DMS79 (cell line): ENCODE results near the gene UGGT2.
"Not testable (repeated sequence)": the region's sequence is repeated elsewhere in the genome, so short reads cannot be mapped to it uniquely, and the experiment has no call there.

Experiments used
- DNase-seq: peaks from one replicate; lab custom pipeline; 2025; lab: John Stamatoyannopoulos, UW

The UGGT2 gene

DNA sequence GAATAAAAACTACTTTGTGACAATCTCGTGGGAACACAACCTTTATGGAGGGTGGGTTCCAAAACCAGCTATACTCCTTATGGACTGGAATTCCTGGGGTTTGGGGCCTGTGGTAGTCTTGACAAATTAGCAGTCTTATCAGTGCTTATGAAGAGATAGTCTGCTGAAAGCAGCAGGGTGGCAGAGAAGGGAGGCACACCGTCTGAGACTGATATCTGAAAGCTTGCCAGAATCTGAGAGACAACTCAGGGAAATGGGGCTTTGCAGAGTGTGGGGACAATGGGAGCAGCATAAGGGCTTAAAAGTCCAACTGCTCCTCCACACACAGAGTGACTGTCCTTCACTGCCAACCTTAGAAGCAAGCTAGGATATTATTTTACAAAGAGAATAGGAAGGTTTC lies 95.9 kb downstream of the UGGT2 start:
- no peak for DNase-seq

DNA sequence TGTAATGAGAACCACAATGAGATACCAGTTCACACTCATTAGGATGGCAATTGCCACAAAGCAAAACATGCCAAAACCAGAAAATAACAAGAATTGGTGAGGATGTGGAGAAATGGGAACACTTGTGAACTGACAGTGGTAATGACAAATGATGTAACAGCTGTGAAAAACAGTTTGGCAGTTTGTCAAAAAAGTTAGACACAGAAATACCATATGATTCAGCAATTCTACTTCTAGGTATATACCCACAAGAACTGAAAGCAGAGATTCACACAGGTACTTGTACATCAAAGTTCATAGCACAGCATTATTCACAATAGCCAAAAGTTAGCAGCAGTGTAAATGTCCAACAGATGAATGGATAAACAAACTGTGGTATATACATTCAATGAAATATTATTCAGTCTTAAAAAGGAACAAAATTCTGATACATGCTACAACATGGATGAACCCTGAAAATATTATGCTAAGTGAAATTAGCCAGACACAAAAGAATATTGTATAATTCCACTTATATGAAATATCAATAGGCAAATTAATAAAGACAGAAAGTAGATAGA lies 96.5 kb downstream of the UGGT2 start:
- no peak for DNase-seq

DNA sequence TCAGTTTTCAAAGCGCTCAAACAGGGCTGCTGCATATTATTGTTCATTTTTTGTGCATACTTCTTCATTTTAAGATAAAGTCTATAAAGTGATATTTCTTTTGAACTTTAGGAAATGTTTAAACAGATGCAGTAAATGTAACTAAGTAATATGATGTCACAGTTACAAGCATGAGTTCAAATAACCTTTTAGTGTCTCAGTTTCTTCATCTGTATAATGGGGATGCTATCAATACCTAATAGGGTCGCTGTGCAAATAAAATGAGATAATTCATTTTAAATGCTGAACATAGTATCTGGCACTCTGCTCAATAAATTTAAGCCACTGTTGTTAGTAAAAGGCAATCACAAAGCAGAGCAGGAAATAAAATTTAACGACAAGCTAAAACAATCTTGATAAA lies 97.5 kb downstream of the UGGT2 start:
- no peak for DNase-seq

DNA sequence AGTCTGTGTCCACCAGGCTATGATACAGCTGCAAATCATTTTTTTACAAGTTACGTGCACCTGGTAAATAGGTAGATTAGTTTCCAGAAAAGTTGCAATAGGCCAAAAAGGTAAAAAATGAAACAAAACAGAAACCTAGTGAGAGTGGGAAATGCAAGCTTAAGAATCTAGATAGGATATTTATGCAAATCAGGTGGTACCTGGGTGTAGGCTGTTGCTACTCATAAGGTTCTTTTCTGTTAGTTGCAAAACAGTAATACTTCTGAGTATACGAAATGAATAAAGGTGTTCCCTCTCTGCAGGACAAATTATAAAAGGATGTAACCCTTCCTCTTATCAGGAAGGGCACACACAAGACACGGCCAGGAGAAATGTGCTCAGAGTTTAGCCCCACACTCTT lies 97.9 kb downstream of the UGGT2 start:
- DNase-seq: no peak

DNA sequence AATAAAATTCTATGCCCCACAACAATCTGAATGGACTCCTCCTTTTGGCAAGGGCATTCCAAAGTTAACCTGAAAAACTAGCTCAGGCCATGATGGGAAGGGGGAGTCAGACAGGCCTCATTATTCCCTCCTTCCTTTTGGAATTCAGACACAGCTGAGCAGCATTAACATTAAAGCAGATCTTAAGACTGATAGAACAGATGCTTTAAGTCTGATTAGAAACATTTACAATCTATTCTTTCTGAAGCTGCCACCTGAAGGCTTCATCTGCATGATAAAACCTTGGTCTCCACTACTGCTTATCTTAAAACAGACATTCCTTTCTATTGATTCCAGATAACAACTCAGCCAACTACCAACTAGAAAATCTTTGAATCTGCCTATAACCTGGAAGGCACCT lies 98.9 kb downstream of the UGGT2 start:
- DNase-seq: no peak

DNA sequence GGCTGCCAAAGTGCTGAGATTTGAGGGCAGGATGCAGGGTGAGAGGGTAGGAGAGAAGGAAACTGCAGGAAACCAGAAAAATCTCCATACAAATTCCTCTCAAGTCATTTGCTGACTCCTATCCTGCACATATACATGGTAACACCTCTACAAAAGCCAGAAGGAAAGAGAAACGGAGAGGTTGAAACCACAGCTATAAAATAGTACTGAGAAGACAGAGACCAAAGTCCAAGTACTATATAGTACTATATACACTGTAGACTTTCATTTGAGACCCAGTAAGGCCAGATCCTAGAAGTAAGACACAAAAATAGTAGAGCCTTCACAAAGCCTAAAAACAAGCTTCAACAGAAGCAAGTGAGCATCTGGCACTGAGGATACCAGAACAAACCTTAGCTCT lies 103.1 kb downstream of the UGGT2 start:
- no peak for DNase-seq

DNA sequence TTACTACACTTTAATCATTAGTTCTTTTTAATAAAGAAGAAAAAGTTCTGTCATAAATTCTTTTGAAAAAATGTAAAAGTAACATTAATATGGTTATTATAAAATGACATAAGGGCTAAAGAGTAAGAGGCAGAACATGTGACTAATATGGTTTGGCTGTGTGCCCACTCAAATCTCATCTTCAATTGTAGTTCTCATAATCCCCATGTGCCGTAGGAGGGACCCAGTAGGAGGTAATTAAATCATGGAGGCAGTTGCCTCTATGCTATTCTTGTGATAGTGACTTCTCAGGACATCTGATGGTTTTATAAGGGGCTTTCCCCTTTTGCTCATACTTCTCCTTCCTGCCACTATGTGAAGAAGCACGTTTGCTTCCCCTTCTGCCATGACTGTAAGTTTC lies 104.5 kb downstream of the UGGT2 start:
- DNase-seq: no peak

DNA sequence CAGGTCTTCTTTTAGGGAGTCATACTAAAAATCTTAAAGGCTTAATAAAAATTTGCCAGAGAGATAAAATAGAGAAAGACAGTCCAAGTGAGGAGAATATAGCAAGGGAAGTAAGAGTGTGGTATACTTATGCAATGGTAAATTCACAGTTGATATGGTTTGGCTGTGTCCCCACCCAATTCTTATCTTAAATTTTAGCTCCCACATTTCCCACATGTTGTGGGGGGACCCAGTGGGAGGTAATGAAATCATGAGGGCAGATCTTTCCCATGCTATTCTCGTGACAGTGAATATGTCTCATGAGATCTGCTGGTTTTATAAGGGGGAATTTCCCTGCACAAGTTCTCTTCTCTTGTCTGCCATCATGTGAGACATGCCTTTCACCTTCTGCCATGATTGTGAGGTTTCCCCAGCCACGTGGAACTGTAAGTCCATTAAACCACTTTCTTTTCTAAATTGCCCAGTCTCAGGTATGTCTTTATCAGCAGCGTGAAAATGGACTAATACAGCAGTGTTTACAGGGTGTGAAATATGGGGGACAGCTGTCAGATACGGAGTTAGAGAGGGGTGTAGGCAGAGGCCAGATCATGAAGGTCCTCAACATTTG lies 115.4 kb downstream of the UGGT2 start:
- no peak for DNase-seq

DNA sequence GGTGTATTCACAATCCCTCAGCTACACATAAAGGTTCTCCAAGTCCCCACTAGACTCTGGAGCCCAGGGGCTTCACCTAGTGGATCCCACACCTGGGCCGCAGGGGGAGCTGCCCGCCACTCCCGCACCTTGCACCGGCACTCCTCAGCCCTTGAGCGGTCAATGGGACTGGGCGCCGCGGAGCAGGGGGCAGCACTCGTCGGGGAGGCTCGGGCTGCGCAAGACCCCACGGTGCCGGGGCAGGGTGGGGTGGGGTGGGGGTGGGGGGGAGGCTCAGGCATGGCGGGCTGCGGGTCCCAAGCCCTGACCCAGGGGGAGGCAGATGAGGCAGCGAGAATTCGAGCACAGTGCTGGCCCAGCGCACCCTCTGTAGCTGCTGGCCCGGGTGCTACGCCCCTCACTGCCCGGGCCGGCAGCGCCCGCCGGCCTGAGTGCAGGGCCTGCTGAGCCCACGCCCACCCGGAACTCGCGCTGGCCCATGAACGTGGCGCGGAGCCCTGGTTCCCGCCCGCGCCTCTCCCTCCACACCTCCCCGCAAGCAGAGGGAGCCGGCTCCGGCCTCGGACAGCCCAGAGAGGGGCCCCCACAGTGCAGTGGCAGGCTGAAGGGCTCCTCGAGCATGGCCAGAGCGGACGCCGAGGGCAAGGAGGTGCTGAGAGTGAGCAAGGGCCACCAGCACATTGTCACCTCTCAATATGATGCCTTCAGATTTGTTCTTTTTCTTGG lies 121.7 kb downstream of the UGGT2 start:
- DNase-seq: no peak

DNA sequence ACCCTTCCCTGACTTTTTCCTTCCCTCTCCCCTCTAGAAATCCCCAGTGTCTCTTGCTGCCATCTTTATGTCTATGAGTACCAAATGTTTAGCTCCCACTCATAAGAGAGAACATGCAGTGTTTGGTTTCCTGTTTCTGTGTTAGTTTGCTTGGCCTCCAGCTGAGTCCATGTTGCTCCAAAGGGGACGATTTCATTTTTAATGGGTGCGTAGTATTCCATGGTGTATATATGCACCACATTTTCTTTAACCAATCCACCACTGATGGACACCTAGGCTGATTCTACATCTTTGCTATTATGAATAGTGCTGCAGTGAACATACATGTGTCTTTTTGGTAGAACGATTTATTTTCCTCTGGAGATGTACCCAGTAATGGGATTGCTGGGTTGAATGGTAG lies 123.8 kb downstream of the UGGT2 start:
- no peak for DNase-seq

DNA sequence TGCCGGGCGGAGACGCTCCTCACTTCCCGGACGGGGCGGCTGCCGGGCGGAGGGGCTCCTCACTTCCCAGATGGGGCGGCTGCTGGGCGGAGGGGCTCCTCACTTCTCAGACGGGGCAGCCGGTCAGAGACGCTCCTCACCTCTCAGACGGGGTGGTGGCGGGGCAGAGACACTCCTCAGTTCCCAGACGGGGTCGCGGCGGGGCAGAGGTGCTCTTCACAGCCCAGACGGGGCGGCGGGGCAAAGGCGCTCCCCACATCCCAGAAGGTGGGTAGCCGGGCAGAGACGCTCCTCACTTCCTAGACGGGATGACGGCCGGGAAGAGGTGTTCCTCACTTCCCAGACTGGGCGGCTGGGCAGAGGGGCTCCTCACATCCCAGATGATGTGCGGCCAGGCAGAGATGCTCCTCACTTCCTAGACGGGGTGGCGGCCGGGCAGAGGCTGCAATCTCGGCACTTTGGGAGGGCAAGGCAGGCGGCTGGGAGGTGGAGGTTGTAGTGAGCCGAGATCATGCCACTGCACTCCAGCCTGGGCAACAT lies 124.8 kb downstream of the UGGT2 start:
- not testable (repeated sequence) for DNase-seq

DNA sequence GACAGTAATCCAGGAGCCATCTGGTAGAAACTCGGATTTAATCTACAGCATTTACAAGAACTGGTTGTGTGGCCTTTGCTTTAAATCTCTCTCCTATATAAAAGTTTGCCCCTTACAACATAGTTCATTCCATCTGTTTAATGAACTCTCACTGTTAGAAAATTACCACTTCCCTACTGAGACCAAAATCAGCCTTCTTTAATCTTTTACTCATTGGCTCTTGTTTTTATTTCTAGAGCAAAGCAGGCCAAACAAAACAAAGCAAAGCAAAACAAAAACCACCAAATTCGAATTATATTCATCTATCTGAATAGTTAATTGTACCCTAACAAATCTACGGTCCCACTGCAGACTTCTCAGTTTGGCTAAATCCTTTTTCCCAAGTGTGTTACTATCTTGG lies 127.0 kb downstream of the UGGT2 start:
- no peak for DNase-seq

DNA sequence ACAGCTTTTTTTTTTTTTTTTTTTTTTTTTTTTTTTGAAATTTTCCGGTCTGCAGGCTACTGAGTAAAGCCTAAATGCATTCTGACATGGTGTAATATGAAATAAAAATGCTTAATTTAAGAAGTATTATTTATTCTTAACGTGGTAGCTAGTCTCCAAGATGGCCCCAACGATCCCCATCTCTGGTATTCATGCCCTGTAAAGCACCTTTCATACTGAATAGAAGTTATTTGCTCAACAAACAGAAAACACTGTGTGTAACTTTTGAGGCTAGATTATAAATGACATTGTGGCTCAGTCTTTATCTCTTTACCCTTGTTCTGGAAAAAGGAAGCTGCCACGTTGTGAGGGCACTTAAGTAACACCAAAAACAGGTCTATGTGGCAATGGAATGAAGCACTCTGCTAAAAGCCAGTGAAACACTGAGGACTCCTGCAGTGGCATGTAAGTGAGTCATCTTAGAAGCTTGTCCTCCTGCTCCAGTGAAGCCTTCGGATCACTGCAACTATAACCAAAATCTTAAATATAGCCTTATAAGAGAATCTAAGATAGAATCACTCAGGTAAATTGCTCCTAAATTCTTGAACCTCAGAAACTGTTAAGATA lies 128.7 kb downstream of the UGGT2 start:
- DNase-seq: no peak

DNA sequence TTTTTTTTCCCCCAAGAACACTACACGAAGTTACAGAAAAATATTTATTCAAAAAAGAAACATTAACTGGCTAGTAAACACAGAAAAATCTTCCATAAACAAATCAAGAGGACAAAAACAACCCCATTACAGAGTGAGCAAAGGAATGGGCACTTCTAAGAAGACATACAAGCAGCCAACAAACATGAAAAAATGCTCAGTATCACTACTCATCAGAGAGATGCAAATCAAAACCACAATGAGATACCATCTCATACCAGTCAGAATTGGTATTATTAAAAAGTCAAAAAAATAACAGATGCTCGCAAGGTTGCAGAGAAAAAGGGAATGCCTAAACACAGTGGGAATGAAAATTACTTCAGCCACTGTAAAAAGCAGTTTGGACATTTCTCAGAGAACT lies 131.7 kb downstream of the UGGT2 start:
- DNase-seq: no peak

DNA sequence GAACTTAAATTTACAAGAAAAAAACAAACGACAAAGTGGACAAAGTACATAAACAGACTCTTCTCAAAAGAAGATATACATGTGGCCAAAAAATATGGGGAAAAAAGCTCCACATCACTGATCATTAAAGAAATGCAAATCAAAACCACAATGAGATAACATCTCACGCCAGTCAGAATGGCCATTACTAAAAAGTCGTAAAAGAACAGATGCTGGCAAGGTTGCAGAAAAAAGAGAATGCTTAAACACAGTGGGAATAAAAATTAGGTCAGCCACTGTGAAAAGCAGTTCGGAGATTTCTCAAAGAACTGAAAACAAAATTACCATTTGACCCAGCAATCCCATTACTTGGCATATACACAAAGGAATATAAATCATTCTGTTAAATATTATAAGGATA lies 132.7 kb downstream of the UGGT2 start:
- no peak for DNase-seq

DNA sequence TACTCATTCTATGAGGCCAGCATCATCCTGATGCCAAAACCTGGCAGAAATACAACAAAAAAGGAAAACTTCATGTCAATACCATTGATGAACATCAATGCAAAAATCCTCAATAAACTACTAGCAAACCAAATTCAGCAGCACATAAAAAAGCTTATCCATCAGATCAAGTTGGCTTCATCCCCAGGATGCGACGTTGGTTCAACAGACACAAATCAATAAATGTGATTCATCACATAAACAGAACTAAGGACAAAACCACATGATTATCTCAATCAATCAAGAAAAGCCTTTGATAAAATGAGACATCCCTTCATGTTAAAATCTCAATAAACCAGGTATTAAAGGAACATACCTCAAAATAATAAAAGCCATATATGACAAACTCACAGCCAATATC lies 134.3 kb downstream of the UGGT2 start:
- DNase-seq: no peak

DNA sequence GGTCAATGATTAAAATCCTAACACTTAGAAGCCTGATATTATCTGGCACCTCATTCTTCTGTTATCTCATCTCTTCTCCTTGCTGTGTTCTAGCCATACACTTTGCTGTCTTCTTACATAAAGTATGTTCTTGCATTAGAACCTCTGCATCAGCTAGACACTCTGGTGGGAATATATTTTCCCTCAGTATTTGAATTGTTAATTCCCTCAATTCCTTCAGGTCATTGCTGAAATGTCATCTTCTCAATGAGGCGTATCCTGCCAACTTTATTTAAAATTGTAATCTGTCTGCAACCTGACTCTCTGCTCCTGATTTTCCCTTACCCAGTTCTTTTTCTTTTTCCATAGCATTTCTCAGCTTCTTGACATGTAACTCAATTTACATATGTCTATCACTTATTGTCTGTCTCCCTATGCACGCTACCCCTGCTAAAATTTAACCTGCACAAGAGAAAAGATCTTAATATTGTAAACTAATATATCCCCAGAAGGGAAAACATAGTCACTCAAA lies 138.2 kb downstream of the UGGT2 start:
- DNase-seq: no peak

DNA sequence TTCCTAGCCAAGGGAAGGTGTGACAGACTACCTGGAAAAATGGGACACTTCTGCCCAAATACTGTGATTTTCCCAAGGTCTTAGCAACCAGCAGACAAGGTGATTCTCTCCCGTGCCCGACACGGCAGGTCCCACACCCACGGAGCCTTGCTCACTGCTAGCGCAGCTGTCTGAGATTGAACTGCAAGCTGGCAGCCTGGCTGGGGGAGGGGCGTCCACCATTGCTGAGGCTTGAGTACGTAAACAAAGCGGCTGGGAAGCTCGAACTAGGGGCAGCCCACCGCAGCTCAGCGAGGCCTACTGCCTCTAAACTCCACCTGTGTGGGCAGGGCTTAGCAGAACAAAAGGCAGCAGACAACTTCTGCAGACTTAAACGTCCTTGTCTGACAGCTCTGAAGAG lies 146.2 kb downstream of the UGGT2 start:
- DNase-seq: no peak

DNA sequence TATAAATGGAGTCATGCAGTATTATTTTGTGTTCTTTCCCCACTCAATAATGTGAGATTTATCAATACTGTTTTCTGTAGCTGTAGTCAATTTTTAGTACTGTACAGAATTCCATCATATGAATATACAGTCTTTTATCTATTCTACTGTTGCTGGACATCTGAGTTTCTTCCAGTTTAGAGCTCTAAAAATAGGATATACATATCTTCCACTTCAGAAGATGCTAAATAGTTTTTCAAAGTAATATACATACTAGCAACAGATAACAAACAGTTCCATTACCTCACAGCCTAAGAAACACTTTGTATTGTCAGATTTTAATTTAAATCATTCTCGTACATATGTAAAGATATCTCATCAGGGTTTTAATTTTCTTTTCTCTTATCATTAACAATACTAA lies 149.6 kb downstream of the UGGT2 start:
- DNase-seq: no peak

DNA sequence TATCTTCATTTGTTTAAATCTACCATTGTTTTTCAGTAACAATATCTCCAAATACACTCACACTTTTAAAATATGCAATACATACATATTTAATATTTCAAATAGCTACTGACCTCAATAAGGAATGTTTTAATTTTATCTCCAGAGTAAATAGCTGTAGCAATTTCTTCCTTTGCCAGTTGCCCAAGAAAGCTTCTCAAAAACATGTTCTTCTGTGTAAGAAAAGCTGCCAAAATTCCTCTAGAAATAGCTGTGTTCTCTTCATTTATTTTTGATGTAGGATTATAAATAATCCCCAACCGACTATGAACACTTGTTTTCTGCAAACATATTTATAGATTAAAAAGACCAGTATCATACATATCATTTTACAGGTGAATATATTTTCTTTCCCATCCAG lies 150.5 kb downstream of the UGGT2 start:
- no peak for DNase-seq

DNA sequence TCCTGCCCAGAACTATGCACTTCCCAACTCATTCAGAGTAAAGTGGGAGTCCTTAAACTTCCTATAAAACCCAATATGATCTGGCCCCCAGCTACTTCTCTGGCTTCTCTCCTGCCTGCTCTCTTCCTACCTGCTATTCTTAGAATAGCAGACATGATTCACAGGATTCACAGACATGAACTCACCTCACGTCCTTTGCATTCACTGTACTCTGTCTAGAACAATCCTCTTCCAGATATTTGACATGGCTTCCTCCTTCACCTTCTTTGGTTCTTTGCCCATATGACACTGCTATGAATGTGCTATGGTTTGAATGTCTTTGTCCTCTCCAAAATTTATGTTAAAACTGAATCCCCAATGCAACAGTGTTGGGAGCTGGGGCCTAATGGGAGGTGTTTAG lies 154.9 kb downstream of the UGGT2 start:
- no peak for DNase-seq

DNA sequence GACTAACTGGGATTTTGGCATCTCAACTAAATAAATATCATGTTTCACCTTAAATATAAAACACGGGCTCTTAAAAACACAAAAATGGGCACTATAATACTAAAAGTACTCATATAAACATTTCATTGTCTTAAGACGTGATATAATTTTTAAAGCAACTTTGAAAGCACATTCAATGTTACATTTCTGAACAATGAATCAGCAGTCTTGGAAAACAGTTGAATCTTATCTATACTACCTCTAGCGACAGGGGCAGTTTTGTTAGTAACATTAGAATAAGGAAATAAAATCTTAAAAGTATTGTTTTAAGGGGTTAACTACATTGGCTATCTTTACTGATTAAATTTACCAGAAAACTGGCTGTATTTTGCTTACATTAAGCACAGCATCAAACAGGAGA lies 156.9 kb downstream of the UGGT2 start:
- DNase-seq: no peak

DNA sequence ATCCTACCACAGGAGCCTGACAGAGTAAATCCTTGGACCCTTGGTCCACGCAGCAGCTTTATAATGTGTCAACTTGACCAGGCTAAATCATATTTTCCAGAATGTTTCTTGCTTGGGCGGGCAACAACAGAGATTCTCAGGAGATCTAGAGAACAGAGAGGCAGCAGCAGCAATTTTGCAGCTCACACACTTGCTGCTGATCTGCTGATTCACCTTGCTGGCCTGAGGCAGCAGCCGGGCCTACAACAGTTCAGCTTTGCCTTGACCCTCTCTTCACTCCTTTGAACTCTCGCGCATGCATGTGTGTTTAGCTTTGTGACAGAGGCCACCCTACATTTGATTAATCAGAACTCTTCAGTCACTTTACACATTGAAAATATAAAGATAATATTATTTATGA lies 159.3 kb downstream of the UGGT2 start:
- DNase-seq: no peak
